Panc1 (cell line): ENCODE data around the gene DLGAP1. TPM values are rescaled to one million over a fixed set of nuclear protein-coding genes. Genes with fewer than 3 reads are reported as not detected.

Experiments
- ATAC-seq: fragments of 200-7000 bp; cut with Tn5 transposase; 2 replicates; pipeline ENCODE4 v1.9.1; 2020; ENCODE audit warnings: mild to moderate bottlenecking, moderate library complexity
- BruUV-seq: library from RNA; stranded (reverse); fragments of 400-500 nt; replicated peaks from 2 replicates; lab custom pipeline; 2021; lab: Mats Ljungman, UMichigan
- CTCF ChIA-PET: fragments of 300-600 bp; sonication (Branson Sonifier 250); formaldehyde crosslinking; loops from one replicate; lab custom pipeline; 2022; ENCODE audit warnings: antibody characterized with exemption; lab: Charles Lee
- POLR2A ChIA-PET: fragments of 300-600 bp; sonication (Branson Sonifier 250); formaldehyde crosslinking; loops from one replicate; lab custom pipeline; 2022; ENCODE audit warnings: antibody characterized with exemption; lab: Charles Lee
- DNase-seq: peaks from one replicate; pipeline ENCODE4 v3.0.0-alpha.2; 2010; ENCODE audit warnings: low read depth, low spot score
- H3K27ac ChIP-seq: 2 replicates; pipeline ENCODE4 v1.5.1; 2011; ENCODE audit warnings: mild to moderate bottlenecking, low read length, inconsistent platforms
- H3K27me3 ChIP-seq: fragments of 200-500 bp; sonication (Bioruptor generic); 2 replicates; pipeline ENCODE4 v1.6.0; 2014; ENCODE audit warnings: low read length, inconsistent platforms; ENCODE audit not compliant: control insufficient read depth, insufficient read depth
- H3K36me3 ChIP-seq: fragments of 200-500 bp; sonication (Bioruptor generic); 2 replicates; pipeline ENCODE4 v1.5.1; 2014; ENCODE audit warnings: inconsistent platforms, mild to moderate bottlenecking, low read length, moderate library complexity; ENCODE audit not compliant: control insufficient read depth, insufficient read depth
- H3K4me1 ChIP-seq: 2 replicates; pipeline ENCODE4 v1.5.1; 2011; ENCODE audit warnings: inconsistent platforms, mild to moderate bottlenecking, low read length, moderate library complexity; ENCODE audit not compliant: control insufficient read depth, insufficient read depth
- H3K4me3 ChIP-seq, 2 experiments: 2 replicates each; pipeline ENCODE4 v1.5.1; 2011 to 2012; ENCODE audit warnings: low read depth in 2 of 2, low read length in 2 of 2, mild to moderate bottlenecking in 2 of 2, inconsistent platforms in 1 of 2, moderate library complexity in 1 of 2
- H3K9me3 ChIP-seq: fragments of 200-500 bp; sonication (Bioruptor generic); 2 replicates; pipeline ENCODE4 v1.5.1; 2014; ENCODE audit warnings: low read depth, mild to moderate bottlenecking, inconsistent platforms, low read length, moderate library complexity; ENCODE audit not compliant: control insufficient read depth, insufficient read depth
- POLR2AphosphoS5 ChIP-seq: IDR thresholded peaks from 2 replicates; pipeline ENCODE4 v1.6.1; 2012; ENCODE audit warnings: mild to moderate bottlenecking, low read depth, low read length, moderate library complexity
- SIN3A ChIP-seq: IDR thresholded peaks from 2 replicates; pipeline ENCODE4 v1.6.1; 2012; ENCODE audit warnings: low read depth, mild to moderate bottlenecking, low read length, moderate library complexity, borderline replicate concordance; ENCODE audit not compliant: insufficient read depth
- TCF7L2 ChIP-seq: IDR thresholded peaks from 2 replicates; pipeline ENCODE4 v1.6.1; 2011; ENCODE audit warnings: mild to moderate bottlenecking, low read depth, low read length, inconsistent platforms
- in situ Hi-C: cut with HindIII; loops from 2 replicates; pipeline ENCODE4 v1.10.0; 2016; ENCODE audit warnings: low sequenced_read_pairs, low pct_unique_long_range_greater_than_20kb
- intact Hi-C: fragments of 100-400 bp; cut with micrococcal nuclease; formaldehyde crosslinking; loops from one replicate; pipeline ENCODE4 v1.10.0; 2022; ENCODE audit not compliant: unreplicated experiment
- total RNA-seq: library from RNA; stranded (reverse); gene quantifications from one replicate; pipeline ENCODE4 v1.2.1, GENCODE V29; 2021; ENCODE audit not compliant: unreplicated experiment
- TF ChIP-seq, protein P1 (sequence below): fragments of 450-650 bp; IDR thresholded peaks from 2 replicates; pipeline ENCODE4 v1.5.1; 2017; ENCODE audit warnings: mild to moderate bottlenecking
- TF ChIP-seq, protein P2 (sequence below), 2 experiments: IDR thresholded peaks; 2 replicates each; pipeline ENCODE4 v1.6.1; 2011 to 2012; ENCODE audit warnings: low read depth in 2 of 2, control low read depth in 1 of 2, low read length in 1 of 2, mild to moderate bottlenecking in 1 of 2, moderate library complexity in 1 of 2; ENCODE audit not compliant: insufficient read depth in 1 of 2

DLGAP1 gene
- total RNA-seq, 1 experiment from 2014 or later = 1.8 TPM

DNA sequence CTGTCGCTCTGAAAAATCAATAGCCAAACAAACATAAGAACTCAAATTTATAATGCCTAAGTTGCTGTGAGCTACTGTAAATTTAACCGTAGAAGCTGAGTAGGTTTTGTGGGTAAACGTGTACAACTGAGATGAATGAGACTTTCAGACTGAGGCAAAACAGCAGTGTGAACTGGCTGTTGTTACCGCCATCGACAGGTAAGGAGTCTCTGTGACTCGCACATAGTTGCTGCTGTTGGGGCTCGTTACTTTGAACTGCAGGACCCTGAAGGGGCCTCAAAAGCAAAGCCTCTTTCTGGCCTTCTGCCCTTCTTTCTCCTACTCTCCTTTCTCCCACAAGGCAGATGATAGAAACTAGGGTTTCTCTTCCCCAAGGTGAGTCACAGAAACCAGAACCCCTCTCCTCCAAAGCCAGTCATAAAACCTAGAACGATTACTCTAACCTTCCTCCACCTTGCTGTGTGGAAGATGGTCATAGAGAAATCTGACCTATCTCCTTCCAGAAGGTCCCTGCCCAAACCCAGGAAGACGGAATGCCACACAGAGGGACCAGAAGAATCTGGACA lies 101.2 kb downstream of the DLGAP1 start:
- H3K4me3 ChIP-seq = no peak overlapping the region
- no TSS peak for BruUV-seq
- ChIA-PET CTCF (no interaction called here), POLR2A (no interaction called here)
- H3K36me3 ChIP-seq = no peaks in the 10 kb centered on the region
- in situ Hi-C loops = no loop called here
- no peaks in the 10 kb centered on the region for H3K4me1 ChIP-seq
- intact Hi-C loops = no loop called here
- no peak for TF ChIP-seq POLR2AphosphoS5
- no peaks in the 10 kb centered on the region for H3K9me3 ChIP-seq
- H3K27ac ChIP-seq = no peak overlapping the region
- ATAC-seq (no peak), DNase-seq (no peak)
- H3K27me3 ChIP-seq = no peaks in the 10 kb centered on the region; the same call in 1 of the 2 replicates

DNA sequence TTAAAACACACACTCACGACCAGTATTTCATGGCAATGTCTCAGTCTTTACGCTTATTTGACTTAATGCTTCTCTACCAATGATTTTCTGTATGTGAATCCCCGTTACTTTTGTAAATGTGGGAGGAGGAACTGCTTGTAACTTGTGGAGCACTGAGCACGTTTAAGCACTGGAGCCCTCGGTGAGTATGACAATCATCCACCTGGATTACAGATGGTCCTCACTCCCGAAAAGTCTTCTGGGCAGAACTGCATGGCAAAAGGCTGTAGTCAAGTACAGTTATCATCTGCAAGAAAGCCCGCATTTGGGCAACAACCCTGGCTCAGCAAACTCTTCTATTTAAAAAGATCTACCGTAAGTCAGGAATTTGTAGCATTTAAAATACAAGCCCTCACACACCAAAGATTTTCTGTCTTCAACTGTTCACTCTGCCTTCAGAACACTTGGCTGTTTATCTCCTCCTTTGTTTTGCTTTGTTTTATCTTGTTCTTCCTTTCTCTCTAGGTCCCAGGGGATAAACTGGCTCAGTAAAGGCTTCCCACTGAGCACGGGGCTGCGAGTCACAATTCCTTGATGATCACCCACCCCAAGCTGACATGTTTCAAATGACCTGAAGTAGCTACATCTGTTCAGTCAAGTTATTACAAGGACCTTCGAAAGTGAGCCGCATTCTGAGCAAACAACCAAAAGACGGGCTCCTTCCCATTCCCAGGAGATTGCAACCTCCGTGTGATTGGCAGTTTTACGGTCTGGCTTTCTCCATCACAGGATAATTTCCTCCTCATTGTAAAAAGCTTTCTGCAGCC lies 102.2 kb downstream of the DLGAP1 start:
- DNase-seq = no peak
- H3K27ac ChIP-seq = no peak overlapping the region
- H3K36me3 ChIP-seq = no peaks in the 10 kb centered on the region
- no peak overlapping the region for H3K4me3 ChIP-seq
- ChIA-PET POLR2A (no interaction called here), CTCF (no interaction called here)
- no TSS peak for BruUV-seq
- H3K4me1 ChIP-seq = no peaks in the 10 kb centered on the region
- intact Hi-C loops = no loop called here
- TF ChIP-seq POLR2AphosphoS5 = no peak
- TF ChIP-seq, protein P1, sequence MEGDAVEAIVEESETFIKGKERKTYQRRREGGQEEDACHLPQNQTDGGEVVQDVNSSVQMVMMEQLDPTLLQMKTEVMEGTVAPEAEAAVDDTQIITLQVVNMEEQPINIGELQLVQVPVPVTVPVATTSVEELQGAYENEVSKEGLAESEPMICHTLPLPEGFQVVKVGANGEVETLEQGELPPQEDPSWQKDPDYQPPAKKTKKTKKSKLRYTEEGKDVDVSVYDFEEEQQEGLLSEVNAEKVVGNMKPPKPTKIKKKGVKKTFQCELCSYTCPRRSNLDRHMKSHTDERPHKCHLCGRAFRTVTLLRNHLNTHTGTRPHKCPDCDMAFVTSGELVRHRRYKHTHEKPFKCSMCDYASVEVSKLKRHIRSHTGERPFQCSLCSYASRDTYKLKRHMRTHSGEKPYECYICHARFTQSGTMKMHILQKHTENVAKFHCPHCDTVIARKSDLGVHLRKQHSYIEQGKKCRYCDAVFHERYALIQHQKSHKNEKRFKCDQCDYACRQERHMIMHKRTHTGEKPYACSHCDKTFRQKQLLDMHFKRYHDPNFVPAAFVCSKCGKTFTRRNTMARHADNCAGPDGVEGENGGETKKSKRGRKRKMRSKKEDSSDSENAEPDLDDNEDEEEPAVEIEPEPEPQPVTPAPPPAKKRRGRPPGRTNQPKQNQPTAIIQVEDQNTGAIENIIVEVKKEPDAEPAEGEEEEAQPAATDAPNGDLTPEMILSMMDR = no peak
- H3K27me3 ChIP-seq = no peaks in the 10 kb centered on the region; the same call in 1 of the 2 replicates
- no peak for ATAC-seq
- in situ Hi-C loops = no loop called here
- H3K9me3 ChIP-seq = no peaks in the 10 kb centered on the region

DNA sequence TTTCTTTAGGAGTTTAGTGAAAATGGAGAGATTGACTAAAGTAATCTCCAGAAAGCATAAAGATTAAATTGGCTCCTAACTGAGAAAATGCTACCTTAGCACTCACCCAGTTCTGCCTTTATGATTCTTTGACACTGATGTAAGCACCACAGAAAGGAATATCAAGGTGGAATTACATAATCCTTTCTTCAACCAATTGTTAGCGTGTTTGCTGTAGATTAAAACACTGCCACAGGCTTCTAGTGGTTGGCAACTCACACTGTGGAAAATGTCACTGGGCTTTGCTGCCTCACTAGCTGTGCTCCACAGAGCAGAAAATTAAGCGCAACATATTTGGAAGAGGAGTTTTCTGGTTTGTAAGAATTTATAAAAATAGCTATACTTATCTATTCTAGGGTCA lies 104.1 kb downstream of the DLGAP1 start:
- ChIA-PET POLR2A (no interaction called here), CTCF (no interaction called here)
- no TSS peak for BruUV-seq
- Histone ChIP-seq H3K4me3 (no peak overlapping the region), H3K27ac (no peak overlapping the region), H3K27me3 (no peaks in the 10 kb centered on the region; the same call in 1 of the 2 replicates), H3K9me3 (no peaks in the 10 kb centered on the region), H3K36me3 (no peaks in the 10 kb centered on the region), H3K4me1 (no peaks in the 10 kb centered on the region)
- in situ Hi-C loops = no loop called here
- no peak for ATAC-seq
- no peak for DNase-seq
- intact Hi-C loops = no loop called here
- TF ChIP-seq, protein P1 = no peak
- TF ChIP-seq TCF7L2 (no peak), SIN3A (no peak), POLR2AphosphoS5 (no peak)
- TF ChIP-seq, protein P2, sequence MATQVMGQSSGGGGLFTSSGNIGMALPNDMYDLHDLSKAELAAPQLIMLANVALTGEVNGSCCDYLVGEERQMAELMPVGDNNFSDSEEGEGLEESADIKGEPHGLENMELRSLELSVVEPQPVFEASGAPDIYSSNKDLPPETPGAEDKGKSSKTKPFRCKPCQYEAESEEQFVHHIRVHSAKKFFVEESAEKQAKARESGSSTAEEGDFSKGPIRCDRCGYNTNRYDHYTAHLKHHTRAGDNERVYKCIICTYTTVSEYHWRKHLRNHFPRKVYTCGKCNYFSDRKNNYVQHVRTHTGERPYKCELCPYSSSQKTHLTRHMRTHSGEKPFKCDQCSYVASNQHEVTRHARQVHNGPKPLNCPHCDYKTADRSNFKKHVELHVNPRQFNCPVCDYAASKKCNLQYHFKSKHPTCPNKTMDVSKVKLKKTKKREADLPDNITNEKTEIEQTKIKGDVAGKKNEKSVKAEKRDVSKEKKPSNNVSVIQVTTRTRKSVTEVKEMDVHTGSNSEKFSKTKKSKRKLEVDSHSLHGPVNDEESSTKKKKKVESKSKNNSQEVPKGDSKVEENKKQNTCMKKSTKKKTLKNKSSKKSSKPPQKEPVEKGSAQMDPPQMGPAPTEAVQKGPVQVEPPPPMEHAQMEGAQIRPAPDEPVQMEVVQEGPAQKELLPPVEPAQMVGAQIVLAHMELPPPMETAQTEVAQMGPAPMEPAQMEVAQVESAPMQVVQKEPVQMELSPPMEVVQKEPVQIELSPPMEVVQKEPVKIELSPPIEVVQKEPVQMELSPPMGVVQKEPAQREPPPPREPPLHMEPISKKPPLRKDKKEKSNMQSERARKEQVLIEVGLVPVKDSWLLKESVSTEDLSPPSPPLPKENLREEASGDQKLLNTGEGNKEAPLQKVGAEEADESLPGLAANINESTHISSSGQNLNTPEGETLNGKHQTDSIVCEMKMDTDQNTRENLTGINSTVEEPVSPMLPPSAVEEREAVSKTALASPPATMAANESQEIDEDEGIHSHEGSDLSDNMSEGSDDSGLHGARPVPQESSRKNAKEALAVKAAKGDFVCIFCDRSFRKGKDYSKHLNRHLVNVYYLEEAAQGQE (IDR thresholded peaks at IDR 0.05; ENCODE audit: insufficient read depth in 1 of 2, low read depth in 2 of 2, low read length in 1 of 2) = no peak
